HepG2 (cell line): Measurements from ENCODE around the gene BANP. TPM values are rescaled to one million over a fixed set of nuclear protein-coding genes. Genes with fewer than 3 reads are reported as not detected.
"Not testable (repeated sequence)": the region's sequence is repeated elsewhere in the genome, so short reads cannot be mapped to it uniquely, and the experiment has no call there.

Experiments used
- ATAC-seq: fragments of 200-7000 bp; cut with Tn5 transposase; 3 replicates; pipeline ENCODE4 v1.9.1; 2020; ENCODE audit warnings: mild to moderate bottlenecking, moderate library complexity
- BruUV-seq: library from RNA; stranded (reverse); fragments of 400-500 nt; replicated peaks from 2 replicates; lab custom pipeline; 2021; lab: Mats Ljungman, UMichigan
- CTCF ChIA-PET: fragments of 300-600 bp; formaldehyde crosslinking; extraction: SDS; loops from one replicate; lab custom pipeline; 2021; ENCODE audit warnings: low total read pairs, inconsistent platforms, low intra/inter-chr PET ratio; lab: Yijun Ruan, JAX
- POLR2A ChIA-PET: fragments of 350-600 bp; sonication (Branson Sonifier 250); formaldehyde crosslinking; loops from one replicate; lab custom pipeline; 2020; ENCODE audit warnings: antibody characterized with exemption, inconsistent platforms; lab: Yijun Ruan, JAX
- DNase-seq: peaks from one replicate; pipeline ENCODE4 v3.0.0-alpha.2; 2015; ENCODE audit warnings: low spot score
- FAIRE-seq: peaks from 3 replicates; lab custom pipeline; 2011; peaks lifted over from hg19 to GRCh38; lab: Jason Lieb, UNC
- H2AFZ ChIP-seq: one replicate; pipeline ENCODE4 v1.6.1; 2011; ENCODE audit warnings: low read length, inconsistent platforms
- H3K27ac ChIP-seq: fragments of 300-600 bp; 3 replicates; pipeline ENCODE4 v1.8.0; 2011; ENCODE audit warnings: mixed run types, mild to moderate bottlenecking, mixed read lengths, low read length, inconsistent platforms; ENCODE audit not compliant: insufficient read depth; ENCODE audit errors: extremely low read length
- H3K27me3 ChIP-seq, 2 experiments: fragments of 200-600 bp in 1 of 2; 2 replicates in 1 of 2; 3 replicates in 1 of 2; pipeline versions ENCODE4 v1.6.0 to v1.8.0; 2011; ENCODE audit warnings: low read length in 2 of 2, mild to moderate bottlenecking in 2 of 2, moderate library complexity in 2 of 2, inconsistent platforms in 1 of 2; ENCODE audit not compliant: insufficient read depth in 2 of 2, control insufficient read depth in 1 of 2
- H3K36me3 ChIP-seq, 2 experiments: fragments of 200-600 bp in 1 of 2; replicated peaks in 1 of 2; 2 replicates in 1 of 2; 3 replicates in 1 of 2; pipeline versions ENCODE4 v1.5.1 to v1.8.0; 2011; ENCODE audit warnings: low read length in 2 of 2, inconsistent platforms in 1 of 2; ENCODE audit not compliant: insufficient read depth in 2 of 2, control insufficient read depth in 1 of 2
- H3K4me1 ChIP-seq: 2 replicates; pipeline ENCODE4 v1.5.1; 2012; ENCODE audit warnings: low read length, inconsistent platforms; ENCODE audit not compliant: insufficient read depth
- H3K4me2 ChIP-seq: 2 replicates; pipeline ENCODE4 v1.6.0; 2011; ENCODE audit warnings: low read depth, low read length, inconsistent platforms
- H3K4me3 ChIP-seq, 3 experiments: fragments of 200-600 bp in 1 of 3; sonication (generic), shearing (Covaris generic) in 1 of 3; replicated peaks in 1 of 3; 2 replicates each; pipeline ENCODE4 v1.5.1; 2011 to 2016; ENCODE audit warnings: low read length in 3 of 3, inconsistent platforms in 2 of 3, low read depth in 2 of 3, mild to moderate bottlenecking in 2 of 3, control low read depth in 1 of 3, mixed read lengths in 1 of 3; ENCODE audit not compliant: insufficient read depth in 1 of 3
- H3K79me2 ChIP-seq: one replicate; pipeline ENCODE4 v1.6.1; 2011; ENCODE audit warnings: low read length, inconsistent platforms; ENCODE audit not compliant: insufficient read depth
- H3K9ac ChIP-seq: 2 replicates; pipeline ENCODE4 v1.6.0; 2011; ENCODE audit warnings: mild to moderate bottlenecking, low read depth, low read length, inconsistent platforms; ENCODE audit not compliant: insufficient read depth
- H3K9me3 ChIP-seq: 2 replicates; pipeline ENCODE4 v1.5.1; 2012; ENCODE audit warnings: mild to moderate bottlenecking, low read length
- H4K20me1 ChIP-seq: 2 replicates; pipeline ENCODE4 v1.6.0; 2011; ENCODE audit warnings: inconsistent platforms, mild to moderate bottlenecking, low read length, moderate library complexity; ENCODE audit not compliant: insufficient read depth
- PCBP1 ChIP-seq: fragments of 200-400 bp; formaldehyde crosslinking; IDR thresholded peaks from 2 replicates; pipeline ENCODE4 v1.6.1; 2017; ENCODE audit warnings: mild to moderate bottlenecking, low read depth, low read length, borderline replicate concordance
- WGBS: methylation state at CpG from one replicate; pipeline ENCODE4 v1.1.6; 2017; ENCODE audit warnings: low lambda C conversion rate; 5-methylcytosine and 5-hydroxymethylcytosine counted together
- in situ Hi-C: cut with HindIII; loops from 2 replicates; pipeline ENCODE4 v1.10.0; 2017; ENCODE audit warnings: low pct_unique_long_range_greater_than_20kb; ENCODE audit not compliant: extremely low pct_ligation_motif_present
- intact Hi-C: fragments of 100-400 bp; cut with micrococcal nuclease; formaldehyde crosslinking; loops from one replicate; pipeline ENCODE4 v1.10.0; 2022; ENCODE audit not compliant: unreplicated experiment
- polyA plus RNA-seq, 8 experiments: library from polyadenylated mRNA; depleted of rRNA in 3 of 8; stranded (reverse) in 7 of 8; unstranded in 1 of 8; fragments of >200 nt; fragmentation: Illumina TruSeq in 4 of 8; extraction: Trizol in 4 of 8; gene quantifications; 2 replicates each; pipeline versions ENCODE4 v1.2.1 to v1.2.3, GENCODE V29; 2011 to 2016; ENCODE audit warnings: low read depth in 4 of 8, missing spikeins in 1 of 8, mixed read lengths in 1 of 8; ENCODE audit not compliant: insufficient read depth in 1 of 8
- total RNA-seq, 5 experiments: library from RNA; depleted of rRNA; stranded (reverse); fragments of >200 nt; fragmentation: Illumina TruSeq; extraction: Trizol; gene quantifications; 2 replicates each; pipeline ENCODE4 v1.2.3, GENCODE V29; 2016; ENCODE audit warnings: low read depth in 1 of 5

BANP gene
- total and polyA plus RNA-seq, 2 of the 13 experiments (the other 11 are each of a cell fraction or from before 2014, with no cell fraction given) = 20.2 to 23.8 TPM

- in situ Hi-C loops, H3K27me3 ChIP-seq, H3K79me2 ChIP-seq, intact Hi-C loops, H4K20me1 ChIP-seq, H3K4me2 ChIP-seq, H3K9me3 ChIP-seq, FAIRE-seq, H2AFZ ChIP-seq, H3K27ac ChIP-seq, H3K4me3 ChIP-seq, H3K4me1 ChIP-seq, POLR2A ChIA-PET, BruUV-seq, H3K9ac ChIP-seq, DNase-seq, CTCF ChIA-PET, ATAC-seq: not testable (repeated sequence)
- H3K36me3 ChIP-seq = peaks cover 5 to 10% of the 10 kb centered on the region in 2 experiments; a peak in 4 of 5 replicates
- WGBS = 96% methylated on average over 9 of the region's 14 CpGs
Observed at GRCh38 chr16:88044121-88044581, 92.9 kb downstream of the BANP start.

- H3K27ac ChIP-seq, H3K4me3 ChIP-seq, POLR2A ChIA-PET, CTCF ChIA-PET, intact Hi-C loops, H2AFZ ChIP-seq, in situ Hi-C loops, FAIRE-seq, H3K4me1 ChIP-seq, DNase-seq, H3K4me2 ChIP-seq, H3K27me3 ChIP-seq, H4K20me1 ChIP-seq, ATAC-seq, H3K9me3 ChIP-seq, BruUV-seq, H3K9ac ChIP-seq, H3K79me2 ChIP-seq: not testable (repeated sequence)
- H3K36me3 ChIP-seq = peaks cover 4 to 10% of the 10 kb centered on the region in 2 experiments; a peak in 4 of 5 replicates
- WGBS = 98% methylated on average over 11 of the region's 11 CpGs
Observed at GRCh38 chr16:88045361-88045760, 94.1 kb downstream of the BANP start.

- H3K4me2 ChIP-seq = no peak overlapping the region
- no peaks in the 10 kb centered on the region for H3K27me3 ChIP-seq
- no peak overlapping the region for H3K9ac ChIP-seq
- H3K79me2 ChIP-seq = no peaks in the 10 kb centered on the region
- no peaks in the 10 kb centered on the region for H4K20me1 ChIP-seq
- ChIA-PET POLR2A (no interaction called here), CTCF (no interaction called here)
- BruUV-seq = no TSS peak
- ATAC-seq (no peak), DNase-seq (no peak), FAIRE-seq (no peak)
- peaks cover 10% of the 10 kb centered on the region for H3K4me1 ChIP-seq
- no peak overlapping the region for H2AFZ ChIP-seq
- no peak overlapping the region for H3K27ac ChIP-seq
- peaks cover 4 to 10% of the 10 kb centered on the region in 2 experiments; a peak in 4 of 5 replicates for H3K36me3 ChIP-seq
- intact Hi-C loops (no loop called here), in situ Hi-C loops (no loop called here)
- no peaks in the 10 kb centered on the region for H3K9me3 ChIP-seq
- H3K4me3 ChIP-seq = no peak overlapping the region
- WGBS = 98% methylated on average over 14 of the region's 18 CpGs
- TF ChIP-seq PCBP1 = no peak
Observed at GRCh38 chr16:88045820-88046303, 94.6 kb downstream of the BANP start.
